Fibroblast of peridontal ligament (primary cell): ENCODE results near the gene ADH6.
"Not testable (repeated sequence)": the region's sequence is repeated elsewhere in the genome, so short reads cannot be mapped to it uniquely, and the experiment has no call there.

ENCODE experiments used
- DNase-seq: peaks from one replicate; pipeline ENCODE4 v3.0.0-alpha.2; 2010; ENCODE audit errors: extremely low read depth

ADH6 gene

DNA sequence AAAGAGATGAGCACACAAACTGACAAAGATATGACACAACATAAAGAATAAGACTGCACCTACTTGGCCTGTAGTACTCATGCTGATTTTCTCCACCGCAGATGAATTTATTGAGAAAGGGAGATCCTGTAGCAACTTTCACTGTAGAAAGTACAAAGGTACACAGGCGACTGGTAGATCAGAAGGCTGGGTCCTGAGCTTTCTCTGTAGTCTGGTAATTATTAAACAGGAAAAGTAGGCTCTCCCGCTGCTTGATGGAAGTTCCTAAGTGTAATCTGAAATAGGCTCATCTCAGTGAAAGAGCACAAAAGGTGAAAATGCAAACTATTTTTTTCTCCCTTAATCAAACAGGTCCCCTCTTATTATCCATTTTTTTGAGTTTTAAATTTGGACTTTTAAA lies at the start of gene ADH6:
Gene ADH6, minus strand, starts transcription at position 175 of the 400 bp plus-strand sequence. Its CDS starts 94 bp downstream, at position 81.
- DNase-seq, result no peak

DNA sequence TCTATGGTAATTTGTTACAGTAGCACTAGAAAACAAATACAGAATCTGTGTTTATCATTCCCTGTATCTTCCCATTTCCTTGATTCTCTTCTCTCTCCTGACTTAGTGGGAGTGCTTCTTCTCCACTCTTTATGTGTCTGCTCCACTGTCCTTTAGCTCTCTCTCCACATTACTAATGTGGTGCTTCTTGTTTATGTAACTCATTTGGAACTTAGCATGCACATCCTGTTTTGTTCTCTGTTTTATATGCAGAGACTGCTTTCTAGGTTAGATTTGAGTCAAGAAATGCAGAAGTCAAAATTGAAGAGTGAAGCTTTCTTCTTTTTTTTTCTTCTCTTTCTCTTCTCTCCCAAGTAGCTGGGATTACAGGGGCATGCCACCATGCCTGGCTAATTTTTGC lies 45.9 kb upstream of the ADH6 start:
- peak; percentile 10 for DNase-seq

DNA sequence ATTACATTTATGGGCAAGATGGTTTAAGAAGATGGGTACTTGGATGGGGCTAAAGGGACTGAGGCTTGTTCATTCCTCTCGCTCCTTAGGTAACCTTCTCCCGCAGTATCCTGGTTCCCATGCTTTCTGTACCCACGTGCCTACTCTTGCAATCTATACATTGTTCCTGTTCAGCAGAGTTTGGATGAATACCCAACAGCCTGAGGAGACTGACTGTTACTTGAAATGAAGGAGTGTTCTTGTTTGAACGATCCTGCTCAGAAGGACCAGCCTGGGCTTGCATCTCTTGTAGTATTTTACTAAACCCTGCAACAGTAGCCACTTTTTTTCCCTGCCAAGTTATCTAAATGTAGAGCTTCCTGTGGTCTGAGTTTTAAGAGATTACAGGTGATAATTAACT lies 33.7 kb upstream of the ADH6 start:
- no peak for DNase-seq

DNA sequence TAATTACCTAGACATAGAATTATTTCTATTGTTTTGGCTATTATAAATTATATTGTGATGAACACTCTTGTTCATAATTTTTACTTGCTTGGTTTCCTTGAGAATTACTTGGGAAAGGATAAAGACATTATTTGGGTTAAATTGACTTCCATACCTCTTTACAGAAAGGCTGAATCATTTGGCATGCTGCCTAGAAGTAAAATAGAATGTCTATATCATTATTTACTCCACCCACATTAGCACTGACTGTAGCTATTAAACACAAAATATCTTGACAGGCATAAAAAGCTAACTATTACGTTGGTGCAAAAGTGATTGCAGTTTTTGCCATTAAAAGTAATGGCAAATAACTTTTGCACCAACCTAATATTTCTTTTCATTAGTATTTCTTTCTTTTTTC lies 29.7 kb upstream of the ADH6 start:
- no peak for DNase-seq

DNA sequence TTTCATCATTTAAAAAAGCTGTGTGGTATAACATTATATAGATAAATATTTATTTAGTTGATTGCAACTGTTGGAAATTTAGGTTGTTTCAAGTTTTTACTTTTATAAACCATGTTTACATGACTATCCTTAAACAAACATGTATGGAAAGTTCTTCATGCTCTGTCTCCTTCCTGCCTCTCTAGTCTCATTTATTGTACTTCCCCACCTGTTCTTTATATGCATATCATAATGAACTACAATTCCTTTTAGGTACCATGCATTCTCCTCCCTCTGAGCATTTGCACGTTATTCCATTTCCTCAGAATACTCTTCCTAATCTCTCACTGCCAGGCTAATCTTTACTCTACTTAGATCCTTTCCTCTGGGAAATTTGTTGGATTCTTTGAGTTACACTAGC lies 16.9 kb upstream of the ADH6 start:
- DNase-seq, result no peak

DNA sequence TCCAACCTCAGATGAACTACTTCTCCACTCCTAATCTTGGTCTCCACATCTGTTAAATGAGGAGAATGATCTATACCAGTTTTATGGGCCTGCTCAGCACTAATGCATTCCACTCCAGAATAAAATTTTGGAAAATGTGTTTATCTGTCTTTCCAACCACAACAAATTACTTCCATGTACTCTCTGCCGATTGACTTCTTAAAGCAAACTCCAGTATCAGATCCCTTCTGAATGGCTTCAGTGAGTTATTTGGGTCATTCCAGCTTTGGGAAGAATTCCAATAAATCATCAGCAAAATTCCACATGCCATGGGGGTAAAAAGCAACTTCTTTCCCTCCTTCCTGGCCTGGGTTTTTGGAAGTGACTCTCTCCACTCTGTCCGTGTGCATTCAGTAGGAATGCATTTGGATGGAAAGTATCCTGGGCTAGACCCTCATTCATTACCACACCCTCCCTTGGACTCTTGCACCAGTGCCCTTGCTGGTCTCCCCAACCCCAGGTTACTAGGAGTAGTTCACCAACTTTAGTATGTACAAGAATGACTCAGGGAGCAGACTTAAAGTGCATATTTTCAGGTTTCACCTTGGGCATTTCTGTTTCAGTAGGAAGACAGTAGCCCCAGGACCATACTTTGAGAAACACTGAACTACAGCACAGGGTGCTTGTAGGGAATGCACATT lies 15.4 kb upstream of the ADH6 start:
- DNase-seq, result peak; percentile 68

DNA sequence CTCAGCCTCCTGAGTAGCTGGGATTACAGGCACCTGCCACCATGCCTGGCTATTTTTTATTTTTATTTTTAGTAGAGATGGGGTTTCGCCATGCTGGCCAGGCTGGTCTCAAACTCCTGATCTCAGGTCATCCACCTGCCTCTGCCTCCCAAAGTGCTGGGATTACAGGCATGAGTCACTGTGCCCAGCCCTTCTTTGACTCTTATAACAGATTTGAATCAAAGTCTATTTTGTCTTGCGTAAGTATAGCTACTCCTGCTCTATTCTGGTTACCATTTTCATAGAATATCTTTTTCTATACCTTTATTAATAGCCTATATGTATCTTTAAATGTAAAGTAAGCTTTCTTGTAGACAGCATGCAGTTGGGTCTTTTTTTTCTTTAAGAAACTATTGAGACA lies 14.4 kb upstream of the ADH6 start:
- DNase-seq, result not testable (repeated sequence)

DNA sequence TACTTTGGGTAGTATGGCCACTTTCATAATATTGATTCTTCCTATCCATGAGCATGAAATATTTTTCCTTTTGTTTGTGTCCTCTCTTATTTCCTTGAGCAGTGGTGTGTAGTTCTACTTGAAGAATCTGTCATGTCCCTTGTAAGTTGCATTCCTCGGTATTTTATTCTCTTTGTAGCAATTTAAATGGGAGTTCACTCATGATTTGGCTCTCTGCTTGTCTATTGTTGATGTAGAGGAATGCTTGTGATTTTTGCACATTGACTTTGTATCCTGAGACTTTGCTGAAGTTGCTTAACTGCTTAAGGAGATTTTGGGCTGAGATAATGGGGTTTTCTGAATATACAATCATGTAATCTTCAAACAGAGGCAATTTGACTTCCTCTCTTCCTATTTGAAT lies 9.7 kb upstream of the ADH6 start:
- not testable (repeated sequence) for DNase-seq

DNA sequence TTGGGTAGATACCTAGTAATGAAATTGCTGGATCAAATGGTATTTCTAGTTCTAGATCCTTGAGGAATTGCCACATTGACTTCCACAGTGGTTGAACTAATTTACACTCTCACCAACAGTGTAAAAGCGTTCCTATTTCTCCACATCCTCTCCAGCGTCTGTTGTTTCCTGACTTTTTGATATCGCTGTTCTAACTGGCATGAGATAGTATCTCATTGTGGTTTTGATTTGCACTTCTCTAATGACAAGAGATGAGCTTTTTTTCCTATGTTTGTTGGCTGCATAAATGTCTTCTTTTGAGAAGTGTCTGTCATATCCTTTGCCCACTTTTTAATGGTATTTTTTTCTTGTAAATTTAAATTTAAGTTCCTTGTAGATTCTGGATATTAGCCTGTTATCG lies 8.6 kb upstream of the ADH6 start:
- DNase-seq, result not testable (repeated sequence)

DNA sequence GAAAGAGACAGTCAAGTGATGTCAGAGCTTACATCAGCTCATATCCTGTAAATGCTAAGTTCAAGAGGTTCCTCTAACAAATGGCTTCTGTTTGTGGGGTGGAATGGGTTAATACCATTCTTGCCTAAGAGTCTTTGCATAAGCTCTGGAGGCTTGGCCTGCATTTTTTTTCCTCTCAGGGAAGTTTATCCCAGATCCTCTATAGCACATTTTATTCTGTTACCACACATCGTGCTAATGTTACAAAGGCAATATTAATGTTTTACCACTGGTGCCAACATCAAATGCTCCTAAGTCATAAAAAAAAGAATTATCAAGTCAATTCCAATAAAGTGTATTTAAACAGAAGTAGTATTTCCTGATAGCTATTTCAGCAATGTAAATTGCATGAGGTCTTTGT lies 2.9 kb upstream of the ADH6 start:
- peak; percentile 73 for DNase-seq

DNA sequence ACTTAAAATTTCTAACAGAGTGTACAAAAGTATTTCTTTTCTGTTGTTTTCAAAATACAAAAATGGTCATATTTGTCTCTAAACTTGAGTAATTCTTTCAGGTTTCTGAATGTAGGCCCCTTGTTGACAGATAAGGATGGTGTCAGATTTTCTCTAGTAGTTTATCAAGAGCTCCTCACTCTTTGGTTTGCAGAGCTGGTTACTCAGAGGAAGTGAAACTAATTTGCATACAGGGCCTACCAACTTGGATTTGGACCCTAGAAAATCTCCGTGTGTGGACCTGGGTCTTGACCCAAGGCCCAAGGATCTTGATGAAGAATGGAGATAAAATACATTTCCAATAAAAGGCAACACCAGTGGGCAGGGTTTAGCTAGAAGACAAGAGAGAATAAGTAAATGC lies 433 bp upstream of the ADH6 start:
- DNase-seq, result no peak

DNA sequence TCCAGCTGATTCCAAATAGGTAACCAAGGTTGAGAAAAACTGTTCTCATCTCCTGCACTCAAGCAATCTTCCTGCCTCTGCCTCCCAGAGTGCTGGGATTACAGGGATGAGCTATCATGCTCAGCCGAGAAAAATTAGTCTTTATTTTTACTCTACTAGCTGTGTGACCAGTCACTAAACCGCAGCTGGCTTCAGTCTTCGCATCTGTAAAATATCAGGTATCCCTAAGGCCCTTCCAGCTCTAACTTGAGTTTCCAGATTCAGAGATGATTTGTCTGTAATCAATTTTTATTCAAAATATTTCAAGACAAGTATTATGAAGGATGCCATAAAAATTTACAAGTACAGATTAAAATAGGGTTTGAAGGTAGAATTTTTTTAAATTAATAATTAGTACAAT lies 3.5 kb downstream of the ADH6 start:
- DNase-seq, result no peak

DNA sequence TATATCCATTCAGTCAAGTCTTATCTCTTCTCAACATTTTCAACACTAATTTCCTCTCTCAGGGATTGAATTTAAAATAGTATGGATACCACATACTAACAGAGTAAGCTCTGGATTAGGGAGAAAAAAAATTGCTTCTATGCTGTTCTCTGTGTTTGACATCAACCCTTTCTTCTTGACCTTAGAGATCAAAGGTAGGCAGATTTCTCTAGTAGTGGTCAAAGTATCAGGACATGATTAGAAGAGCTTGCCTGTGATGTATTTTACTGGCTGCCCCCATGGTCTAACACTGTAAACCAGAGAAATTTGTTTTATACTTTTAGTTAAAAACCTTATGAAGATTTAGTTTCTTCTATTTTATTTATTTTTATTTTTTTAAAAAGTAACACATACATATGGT lies 8.3 kb downstream of the ADH6 start:
- no peak for DNase-seq

DNA sequence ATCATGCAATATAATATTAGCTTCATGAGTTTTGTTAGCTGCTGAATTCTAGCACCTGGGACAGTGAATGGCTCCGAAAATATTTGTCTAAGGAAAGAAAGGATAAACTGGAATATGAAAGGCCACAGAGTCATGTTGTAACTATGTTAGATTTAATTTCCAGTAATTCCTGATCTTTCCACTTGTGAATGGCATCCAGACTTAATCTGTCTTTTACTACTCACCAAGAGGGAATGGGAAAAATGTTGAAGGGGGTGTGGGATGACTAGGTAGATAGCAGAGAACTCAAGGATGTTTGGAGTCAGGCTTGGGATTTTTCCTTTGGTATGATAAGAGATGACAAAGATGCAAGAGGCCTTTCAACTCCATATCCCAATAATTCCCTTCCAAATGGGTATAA lies 9.4 kb downstream of the ADH6 start:
- DNase-seq, result peak; percentile 44

DNA sequence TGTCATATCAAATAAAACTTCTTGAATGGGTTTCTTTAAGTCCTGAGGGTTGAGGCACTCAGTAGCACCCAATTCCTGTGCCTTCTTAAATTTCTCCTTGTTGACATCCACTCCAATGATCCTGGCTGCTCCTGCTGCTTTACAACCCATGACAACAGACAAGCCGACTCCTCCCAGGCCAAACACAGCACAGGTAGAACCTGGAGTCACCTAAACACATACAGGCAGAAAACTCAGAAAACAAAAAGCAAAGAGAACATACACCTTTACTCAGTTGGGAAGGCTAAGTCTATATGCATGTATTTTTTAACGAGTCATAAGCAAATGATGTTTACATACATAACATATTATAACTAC lies 10.3 kb downstream of the ADH6 start:
- DNase-seq, result no peak

DNA sequence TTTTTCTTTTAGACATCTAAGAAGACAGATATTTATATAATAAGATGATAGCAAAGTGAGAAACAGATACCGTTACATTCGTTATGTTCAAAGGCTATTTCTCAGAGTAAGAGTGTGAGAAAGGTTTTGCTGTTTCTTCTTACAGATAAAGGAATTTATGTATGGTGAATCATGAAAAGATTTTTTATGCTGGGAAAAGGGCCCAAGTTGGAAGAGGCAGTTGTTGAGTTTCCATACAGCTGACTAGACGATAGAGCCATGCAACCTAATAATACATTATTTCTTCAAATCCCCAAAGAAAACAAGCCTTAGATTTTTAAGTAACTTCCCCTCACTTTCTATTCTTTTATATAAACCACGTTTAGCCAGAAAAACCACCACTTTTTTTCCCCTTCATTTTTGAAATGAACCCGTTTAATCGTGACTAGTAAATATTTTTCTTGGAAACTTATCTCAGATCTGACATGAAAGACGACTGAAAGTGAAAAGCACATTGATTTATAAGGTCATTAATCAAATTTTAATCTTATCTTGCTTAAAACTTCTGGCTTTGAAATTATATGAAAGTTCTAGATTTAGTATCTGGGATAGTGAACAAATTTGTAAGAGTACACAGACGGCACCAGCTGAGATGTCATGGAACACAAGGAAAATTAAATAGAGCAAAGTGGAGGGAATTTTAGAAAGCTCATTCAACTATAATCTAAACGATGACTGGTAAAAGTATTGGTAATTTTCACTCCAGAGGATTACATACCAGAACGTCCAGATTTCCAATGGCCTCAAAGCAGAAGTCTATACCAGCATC lies 10.9 kb downstream of the ADH6 start:
- DNase-seq, result no peak

DNA sequence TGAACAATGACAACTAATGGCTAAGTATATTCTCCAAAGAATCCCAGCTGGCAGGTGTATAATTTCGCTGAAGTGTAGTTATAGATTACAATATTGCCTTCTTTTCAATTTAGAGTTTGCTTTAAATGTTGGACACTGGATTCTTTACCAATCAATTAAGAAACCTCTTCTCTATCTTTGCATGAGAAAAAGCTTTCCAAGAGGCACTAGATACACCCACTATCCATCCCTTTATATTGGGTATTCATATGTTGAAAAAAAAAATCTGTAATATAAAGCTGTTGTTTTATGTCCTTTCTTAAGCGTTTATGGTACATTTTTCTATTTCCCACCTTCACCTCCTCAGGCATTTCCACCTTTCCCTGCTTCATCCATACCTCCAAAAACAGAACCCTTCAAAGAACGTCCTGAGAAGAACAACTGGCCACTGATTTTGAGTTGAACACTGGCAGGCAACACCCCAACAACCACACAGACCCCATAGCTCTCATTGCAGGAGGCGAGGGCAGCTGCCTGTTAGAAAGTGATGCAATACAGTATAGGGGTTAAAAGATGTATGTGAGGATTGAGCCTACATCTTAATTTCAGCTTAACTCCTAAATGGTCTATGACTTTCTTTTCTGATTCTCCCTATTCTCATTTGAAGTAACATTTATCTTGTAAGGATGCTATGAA lies 11.8 kb downstream of the ADH6 start:
- no peak for DNase-seq

DNA sequence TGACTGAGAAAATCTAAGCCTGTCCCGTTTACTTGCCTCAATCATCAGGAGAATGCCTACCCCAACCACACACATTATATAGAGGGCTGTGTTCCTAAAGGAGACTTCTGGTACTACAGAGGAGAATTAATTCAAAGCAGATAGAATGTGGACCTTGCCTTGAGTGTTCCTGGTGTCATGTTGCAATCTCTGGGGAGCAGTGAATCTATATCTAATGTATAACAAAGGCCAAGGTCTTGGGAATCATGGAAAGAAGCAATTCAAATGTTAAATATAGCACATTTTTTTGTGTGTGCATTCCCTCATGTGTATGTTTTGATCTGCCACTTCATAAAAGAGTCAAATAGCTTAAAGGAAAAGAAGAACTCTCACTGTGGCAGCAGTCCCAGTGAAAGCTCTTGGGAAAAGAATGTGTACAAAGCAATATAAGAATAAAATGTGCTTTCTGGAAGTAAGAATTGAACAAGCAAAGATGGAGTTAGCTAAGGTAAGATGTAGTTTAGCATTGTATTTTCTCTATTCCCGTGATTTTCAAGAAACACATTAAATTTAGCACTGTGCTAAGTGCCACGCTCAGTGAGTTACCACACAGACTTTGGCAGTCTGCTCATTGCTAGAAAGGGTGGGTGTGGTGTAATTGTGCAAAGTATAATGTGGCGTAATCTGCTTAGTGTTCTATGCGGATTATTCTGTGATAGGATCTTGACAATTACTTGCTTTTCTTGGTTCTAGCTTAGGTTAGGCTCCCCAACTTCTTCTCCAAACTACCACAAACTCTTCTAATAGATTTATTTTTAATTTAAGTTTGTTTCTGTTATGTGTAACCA lies 13.7 kb downstream of the ADH6 start:
- DNase-seq, result peak; percentile 77

DNA sequence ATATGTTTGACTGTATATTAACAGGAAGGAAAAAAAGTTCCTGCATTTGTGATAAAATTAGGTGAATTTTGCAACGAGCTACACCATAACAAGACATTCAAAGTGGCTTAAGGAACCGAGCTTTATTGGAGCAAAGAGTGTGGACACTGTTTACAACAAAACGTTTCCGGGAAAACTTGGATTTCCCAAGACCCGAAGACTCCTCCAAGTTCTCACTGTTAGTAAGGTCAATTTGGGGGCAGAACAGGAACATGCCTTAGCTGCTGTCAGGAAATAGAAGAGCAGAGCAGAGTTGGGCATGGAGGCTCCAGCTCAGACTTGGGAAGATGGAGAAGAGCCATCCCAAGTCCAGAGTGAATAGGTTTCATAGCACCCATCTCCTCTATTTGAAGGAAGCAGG lies 16.5 kb downstream of the ADH6 start:
- DNase-seq, result peak; percentile 74

DNA sequence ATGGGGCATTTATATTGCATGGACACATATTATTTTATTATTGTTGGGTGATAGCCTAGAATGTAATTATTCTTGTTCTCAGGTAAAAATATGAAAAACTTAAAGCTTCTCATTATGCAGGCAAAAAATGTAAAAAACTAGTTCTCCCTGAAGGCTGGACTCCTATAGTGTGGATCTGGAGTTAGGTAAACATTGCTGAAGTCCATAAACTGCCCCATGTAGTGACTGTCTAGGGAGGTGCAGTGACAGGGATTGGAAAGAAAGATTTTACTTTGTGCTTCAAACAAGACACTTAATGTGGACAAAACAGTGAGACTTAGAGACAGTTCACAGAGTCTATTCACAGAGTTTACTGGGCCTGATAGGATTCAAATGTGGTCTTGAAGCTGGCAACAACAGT lies 17.0 kb downstream of the ADH6 start:
- DNase-seq, result no peak

DNA sequence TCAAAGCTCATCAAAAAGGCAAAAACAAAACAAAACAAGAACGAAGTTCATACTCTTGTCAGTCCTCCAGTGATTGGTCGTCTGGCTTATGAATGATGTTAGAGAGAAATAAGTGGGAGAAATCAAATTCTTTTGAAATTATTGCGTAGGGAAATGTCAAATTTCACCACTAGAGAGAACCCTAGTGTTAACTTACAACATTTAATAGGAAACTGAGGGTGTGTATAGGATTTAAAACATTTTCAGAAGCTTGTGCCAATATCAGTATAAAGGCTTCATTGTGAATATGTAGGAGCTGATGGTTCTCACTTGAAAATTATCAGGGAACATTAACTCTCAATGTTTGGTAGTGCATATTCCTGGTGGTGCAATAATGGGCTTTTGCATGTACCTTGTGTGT lies 17.4 kb downstream of the ADH6 start:
- peak; percentile 89 for DNase-seq

DNA sequence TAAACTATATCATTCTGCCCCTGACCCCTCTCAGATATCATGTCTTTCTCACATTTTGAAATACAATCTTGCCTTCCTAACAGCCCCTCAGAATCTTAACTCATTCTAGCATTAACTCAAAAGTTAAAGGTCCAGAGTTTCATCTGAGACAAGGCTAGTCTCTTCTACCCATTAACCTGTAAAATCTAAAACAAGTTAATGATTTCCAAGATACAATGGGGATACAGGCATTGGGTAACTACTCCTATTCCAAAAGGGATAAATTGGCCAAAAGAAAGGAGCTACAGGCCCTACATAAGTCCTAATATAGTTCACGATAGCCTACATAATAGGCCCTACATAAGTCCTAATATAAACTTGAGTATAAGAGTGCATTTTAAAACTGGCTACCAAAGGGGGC lies 18.9 kb downstream of the ADH6 start:
- no peak for DNase-seq
